Natural killer cell (primary cell): ENCODE data around the gene CHSY1. TPM values are rescaled to one million over a fixed set of nuclear protein-coding genes. Genes with fewer than 3 reads are reported as not detected.

Source experiments
- ATAC-seq, 3 donors: fragments of 150-1000 bp in 2 of 3; fragments of 200-7000 bp in 1 of 3; cut with Tn5 transposase; 1 replicate in 1 of 3; 2 replicates in 2 of 3; pipeline ENCODE4 v1.10.0; 2021; ENCODE audit warnings: mild to moderate bottlenecking in 2 of 3, moderate library complexity in 2 of 3
- DNase-seq, 2 donors: peaks; one replicate each; pipeline versions ENCODE4 v3.0.0 to v3.0.0-alpha.2; 2013 to 2021; ENCODE audit warnings: mixed read lengths in 1 of 2
- H3K27ac ChIP-seq: one replicate; pipeline ENCODE4 v1.5.1; 2013; ENCODE audit warnings: mild to moderate bottlenecking, low read length
- H3K27me3 ChIP-seq: one replicate; pipeline ENCODE4 v1.6.1; 2013; ENCODE audit warnings: low read length; ENCODE audit not compliant: control insufficient read depth, insufficient read depth
- H3K36me3 ChIP-seq: one replicate; pipeline ENCODE4 v1.6.1; 2013; ENCODE audit warnings: low read length; ENCODE audit not compliant: control insufficient read depth, insufficient read depth
- H3K4me1 ChIP-seq: one replicate; pipeline ENCODE4 v1.6.1; 2013; ENCODE audit warnings: low read length; ENCODE audit not compliant: control insufficient read depth, insufficient read depth
- H3K4me3 ChIP-seq: one replicate; pipeline ENCODE4 v1.5.1; 2013; ENCODE audit warnings: low read length
- H3K9me3 ChIP-seq: one replicate; pipeline ENCODE4 v1.6.1; 2013; ENCODE audit warnings: low read length; ENCODE audit not compliant: control insufficient read depth, insufficient read depth
- H3K27ac Mint-ChIP-seq, 2 donors: one replicate each; pipeline ENCODE4 v1.8.0; 2022; ENCODE audit warnings: mild to moderate bottlenecking in 2 of 2, mixed read lengths in 2 of 2, moderate library complexity in 1 of 2
- H3K27me3 Mint-ChIP-seq, 2 donors: one replicate each; pipeline ENCODE4 v1.8.0; 2022; ENCODE audit warnings: low read depth in 2 of 2, mixed read lengths in 2 of 2
- H3K36me3 Mint-ChIP-seq: one replicate; pipeline ENCODE4 v1.8.0; 2022; ENCODE audit warnings: mixed read lengths
- H3K4me1 Mint-ChIP-seq, 2 donors: one replicate each; pipeline ENCODE4 v1.8.0; 2022; ENCODE audit warnings: mixed read lengths in 2 of 2
- H3K4me3 Mint-ChIP-seq: one replicate; pipeline ENCODE4 v1.8.0; 2022; ENCODE audit warnings: mild to moderate bottlenecking, moderate library complexity, mixed read lengths
- H3K9me3 Mint-ChIP-seq, 2 donors: one replicate each; pipeline ENCODE4 v1.8.0; 2022; ENCODE audit warnings: mixed read lengths in 2 of 2
- WGBS: methylation state at CpG from one replicate; pipeline ENCODE4 v1.1.7; 2013; ENCODE audit warnings: missing lambda C conversion rate; ENCODE audit not compliant: insufficient coverage; 5-methylcytosine and 5-hydroxymethylcytosine counted together
- intact Hi-C: fragments of 100-400 bp; cut with micrococcal nuclease; formaldehyde crosslinking; loops from one replicate; pipeline ENCODE4 v1.14.2; 2022
- total RNA-seq, 4 donors: library from RNA; stranded (reverse); fragments of 120-200 nt in 1 of 4; gene quantifications; one replicate each; pipeline versions ENCODE4 v1.2.3 to v1.2.4, GENCODE V29; 2013 to 2022
- TF ChIP-seq, protein P1 (sequence below): fragments of 200-600 bp; IDR thresholded peaks from one replicate; pipeline ENCODE4 v1.8.0; 2022; ENCODE audit warnings: antibody characterized with exemption

CHSY1 gene
- total RNA-seq, 3 donors from 2014 or later (not counting 1 experiment from before 2014, with no cell fraction given) = 21.1 to 32.5 (median 30.8) TPM

- Histone ChIP-seq H3K27ac (no peak overlapping the region), H3K9me3 (peaks cover 17% of the 10 kb centered on the region), H3K4me1 (peaks cover 17% of the 10 kb centered on the region), H3K36me3 (no peaks in the 10 kb centered on the region), H3K4me3 (no peak overlapping the region), H3K27me3 (no peaks in the 10 kb centered on the region)
- peaks cover 23% of the 10 kb centered on the region for H3K36me3 Mint-ChIP-seq
- peak overlapping the region; percentile 66 to 86 for H3K27ac Mint-ChIP-seq
- ATAC-seq (peak in 1 of 3 donors; percentile 4), DNase-seq (no peak)
- H3K4me1 Mint-ChIP-seq = peaks cover 25 to 30% of the 10 kb centered on the region in 2 donors
- WGBS = 73% methylated on average over 3 of the region's 3 CpGs
- peaks cover 0 to 4% of the 10 kb centered on the region in 2 donors for H3K9me3 Mint-ChIP-seq
- peak overlapping the region; percentile 68 for H3K4me3 Mint-ChIP-seq
- TF ChIP-seq, protein P1, sequence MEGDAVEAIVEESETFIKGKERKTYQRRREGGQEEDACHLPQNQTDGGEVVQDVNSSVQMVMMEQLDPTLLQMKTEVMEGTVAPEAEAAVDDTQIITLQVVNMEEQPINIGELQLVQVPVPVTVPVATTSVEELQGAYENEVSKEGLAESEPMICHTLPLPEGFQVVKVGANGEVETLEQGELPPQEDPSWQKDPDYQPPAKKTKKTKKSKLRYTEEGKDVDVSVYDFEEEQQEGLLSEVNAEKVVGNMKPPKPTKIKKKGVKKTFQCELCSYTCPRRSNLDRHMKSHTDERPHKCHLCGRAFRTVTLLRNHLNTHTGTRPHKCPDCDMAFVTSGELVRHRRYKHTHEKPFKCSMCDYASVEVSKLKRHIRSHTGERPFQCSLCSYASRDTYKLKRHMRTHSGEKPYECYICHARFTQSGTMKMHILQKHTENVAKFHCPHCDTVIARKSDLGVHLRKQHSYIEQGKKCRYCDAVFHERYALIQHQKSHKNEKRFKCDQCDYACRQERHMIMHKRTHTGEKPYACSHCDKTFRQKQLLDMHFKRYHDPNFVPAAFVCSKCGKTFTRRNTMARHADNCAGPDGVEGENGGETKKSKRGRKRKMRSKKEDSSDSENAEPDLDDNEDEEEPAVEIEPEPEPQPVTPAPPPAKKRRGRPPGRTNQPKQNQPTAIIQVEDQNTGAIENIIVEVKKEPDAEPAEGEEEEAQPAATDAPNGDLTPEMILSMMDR = no peak
- intact Hi-C loops = no loop called here
- H3K27me3 Mint-ChIP-seq = no peaks in the 10 kb centered on the region
These were observed 84.5 kb downstream of the CHSY1 start for GRCh38 chr15:101167411-101167752.

DNA sequence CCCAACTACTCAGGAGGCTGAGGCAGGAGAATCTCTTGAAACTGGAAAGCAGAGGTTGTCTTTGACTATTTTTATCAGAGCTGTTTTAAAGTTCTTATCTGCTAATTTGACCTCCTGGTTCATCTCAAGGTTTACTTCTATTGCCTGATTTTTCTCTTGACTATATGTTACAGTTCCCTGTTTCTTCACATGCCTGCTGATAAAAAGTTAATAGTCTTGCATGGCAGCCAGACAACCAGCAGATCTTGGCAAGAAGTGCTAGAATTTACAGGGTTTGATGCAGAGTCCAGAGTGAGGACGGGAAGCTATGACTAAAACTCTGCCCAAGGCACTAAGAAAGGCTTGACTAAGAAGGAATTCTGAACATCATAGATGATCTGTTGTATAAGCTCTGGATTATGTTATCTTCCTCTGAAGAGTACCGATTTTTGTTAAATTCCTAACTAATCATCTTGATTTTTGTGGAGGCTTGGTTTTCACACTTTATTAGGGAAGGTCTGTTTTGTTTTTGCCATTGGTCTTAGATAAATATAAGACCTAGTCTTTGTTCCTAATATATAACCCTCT lies 85.9 kb downstream of the CHSY1 start:
- H3K4me1 Mint-ChIP-seq = peaks cover 21 to 24% of the 10 kb centered on the region in 2 donors
- intact Hi-C loops = no loop called here

GRCh38 chr15:101162701-101163483 lies 89.0 kb downstream of the CHSY1 start:
- DNase-seq (no peak), ATAC-seq (no peak)
- H3K4me3 ChIP-seq = no peak overlapping the region
- H3K9me3 ChIP-seq = peaks cover 17% of the 10 kb centered on the region
- no peak overlapping the region for H3K4me3 Mint-ChIP-seq
- no peaks in the 10 kb centered on the region for H3K27me3 ChIP-seq
- H3K36me3 Mint-ChIP-seq = peaks cover 23% of the 10 kb centered on the region
- peaks cover 16 to 19% of the 10 kb centered on the region in 2 donors for H3K4me1 Mint-ChIP-seq
- H3K27me3 Mint-ChIP-seq = no peaks in the 10 kb centered on the region
- intact Hi-C loops = no loop called here
- no peak overlapping the region for H3K27ac Mint-ChIP-seq
- peaks cover 0 to 4% of the 10 kb centered on the region in 2 donors for H3K9me3 Mint-ChIP-seq
- TF ChIP-seq, protein P1 = no peak
- H3K4me1 ChIP-seq = peaks cover 19% of the 10 kb centered on the region
- H3K36me3 ChIP-seq = no peaks in the 10 kb centered on the region
- H3K27ac ChIP-seq = no peak overlapping the region
- WGBS = 95% methylated on average over 11 of the region's 12 CpGs

More for the DNA sequence above, 85.9 kb downstream of the CHSY1 start:
- Mint-ChIP-seq H3K4me3 (no peak overlapping the region), H3K9me3 (peaks cover 0 to 4% of the 10 kb centered on the region in 2 donors), H3K27ac (no peak overlapping the region), H3K27me3 (no peaks in the 10 kb centered on the region), H3K36me3 (peaks cover 23% of the 10 kb centered on the region)
- H3K4me3 ChIP-seq = no peak overlapping the region
- ATAC-seq (no peak), DNase-seq (no peak)
- H3K4me1 ChIP-seq = peaks cover 17% of the 10 kb centered on the region
- H3K36me3 ChIP-seq = no peaks in the 10 kb centered on the region
- TF ChIP-seq, protein P1 = no peak
- peaks cover 17% of the 10 kb centered on the region for H3K9me3 ChIP-seq
- H3K27ac ChIP-seq = no peak overlapping the region
- WGBS = 96% methylated on average over 1 of the region's 2 CpGs
- no peaks in the 10 kb centered on the region for H3K27me3 ChIP-seq
